Small intestine (tissue), 7 donors: ENCODE measurements around the gene MKS1. TPM values are rescaled to one million over a fixed set of nuclear protein-coding genes. Genes with fewer than 3 reads are reported as not detected.

Source experiments
- DNase-seq, 2 donors: peaks; one replicate each; pipeline versions ENCODE4 v3.0.0 to v3.0.0-alpha.2; 2013
- FAIRE-seq: peaks from 2 replicates; lab custom pipeline; 2012; peaks lifted over from hg19 to GRCh38; lab: Jason Lieb, UNC
- H3K27ac ChIP-seq, 3 donors: one replicate each; pipeline ENCODE4 v1.5.1; 2013; ENCODE audit warnings: low read length in 2 of 3, mild to moderate bottlenecking in 2 of 3, control low read depth in 1 of 3, inconsistent platforms in 1 of 3, low read depth in 1 of 3, moderate library complexity in 1 of 3
- H3K27me3 ChIP-seq, 3 donors: one replicate each; pipeline ENCODE4 v1.6.1; 2013; ENCODE audit warnings: low read length in 3 of 3, inconsistent platforms in 1 of 3; ENCODE audit not compliant: control insufficient read depth in 3 of 3, insufficient read depth in 3 of 3
- H3K36me3 ChIP-seq, 3 donors: one replicate each; pipeline ENCODE4 v1.6.1; 2013; ENCODE audit warnings: low read length in 3 of 3, inconsistent platforms in 1 of 3, low read depth in 1 of 3, mild to moderate bottlenecking in 1 of 3, moderate library complexity in 1 of 3; ENCODE audit not compliant: control insufficient read depth in 3 of 3, insufficient read depth in 2 of 3
- H3K4me1 ChIP-seq, 3 donors: one replicate each; pipeline ENCODE4 v1.6.1; 2013; ENCODE audit warnings: low read length in 2 of 3, inconsistent platforms in 1 of 3, low read depth in 1 of 3, mild to moderate bottlenecking in 1 of 3, moderate library complexity in 1 of 3; ENCODE audit not compliant: control insufficient read depth in 3 of 3, insufficient read depth in 2 of 3
- H3K4me3 ChIP-seq, 3 donors: one replicate each; pipeline ENCODE4 v1.5.1; 2013; ENCODE audit warnings: low read length in 3 of 3, control low read depth in 1 of 3, inconsistent platforms in 1 of 3, low read depth in 1 of 3, mild to moderate bottlenecking in 1 of 3, moderate library complexity in 1 of 3
- H3K9me3 ChIP-seq, 2 donors: one replicate each; pipeline ENCODE4 v1.6.1; 2013; ENCODE audit warnings: low read depth in 1 of 2, low read length in 1 of 2; ENCODE audit not compliant: control insufficient read depth in 2 of 2, insufficient read depth in 1 of 2
- WGBS, 3 donors: extraction: QIAGEN DNeasy Blood & Tissue Kit; methylation state at CpG; one replicate each; pipeline ENCODE4 v1.1.7; 2013; 5-methylcytosine and 5-hydroxymethylcytosine counted together
- polyA plus RNA-seq, 4 donors: library from polyadenylated mRNA; stranded (reverse) in 3 of 4; unstranded in 1 of 4; fragments of 200-250 nt in 3 of 4; fragments of 120-200 nt in 1 of 4; gene quantifications; one replicate each; pipeline versions ENCODE4 v1.2.1 to v1.2.3, GENCODE V29; 2013
- donor health status: healthy with polysubstance abuse.
- donor health status: control.
- donor health status: control.
- donor health status: Bipolar disorder and iron deficiency.
- donor health status: healthy.

MKS1 gene
- polyA plus RNA-seq, 4 donors, result 2.7 to 26.6 (median 9.2) TPM

- H3K27ac ChIP-seq, result no peak within 1 kb of the TSS
- no peaks in the 10 kb centered on the region for H3K9me3 ChIP-seq
- DNase-seq, result no peak
- WGBS, 3 donors, result 32 to 44% (median 40%) methylated on average over 6 of the region's 6 CpGs
- H3K36me3 ChIP-seq, result no peaks in the 10 kb centered on the region
- peaks cover 0 to 7% (median 0%) of the 10 kb centered on the region in 3 donors for H3K4me1 ChIP-seq
- peaks cover 0 to 12% (median 0%) of the 10 kb centered on the region in 3 donors for H3K27me3 ChIP-seq
- no peak for FAIRE-seq
- H3K4me3 ChIP-seq, result no peak within 1 kb of the TSS
Measured at GRCh38 chr17:58192612-58193011, 26.4 kb downstream of the MKS1 start, which contains the start of gene EPX. TSS of gene EPX (plus strand) at chr17:58192726. CDS start at chr17:58192847, 121 bp downstream.

DNA sequence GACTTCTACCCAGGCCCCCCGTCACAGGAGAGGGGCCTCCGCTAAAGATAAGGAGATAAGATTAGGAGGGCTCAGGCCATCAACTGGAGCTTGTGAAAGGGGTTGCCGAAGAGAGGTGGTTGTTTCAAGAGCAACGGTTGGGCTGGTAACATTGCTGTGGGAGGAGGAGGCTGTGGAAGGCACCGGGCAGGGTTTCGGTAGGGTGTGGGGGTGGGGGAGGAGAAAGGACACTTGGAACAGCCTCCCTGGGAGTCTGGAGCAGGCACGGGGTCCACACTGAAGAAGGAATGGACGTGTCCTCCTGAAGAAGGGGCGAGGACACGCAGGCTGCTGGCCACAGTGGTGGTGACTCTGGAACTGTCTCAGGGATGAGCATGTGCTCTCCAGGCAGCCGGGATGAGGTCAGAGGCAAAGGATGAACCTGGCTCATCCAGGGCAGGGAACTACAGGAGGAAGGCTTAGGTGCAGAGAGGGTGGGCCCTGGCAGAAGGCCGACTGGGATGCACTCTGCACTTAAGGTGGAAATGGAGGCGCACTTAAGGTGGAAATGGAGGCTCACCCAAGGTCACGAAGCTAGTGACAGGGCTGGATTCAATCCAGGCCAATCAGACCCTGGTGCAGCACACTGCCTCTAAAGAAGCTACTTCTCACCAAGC is 27.7 kb downstream of the MKS1 start:
- Histone ChIP-seq H3K36me3 (no peaks in the 10 kb centered on the region), H3K9me3 (no peaks in the 10 kb centered on the region), H3K4me3 (no peak overlapping the region), H3K27ac (no peak overlapping the region), H3K27me3 (peaks cover 0 to 12% (median 0%) of the 10 kb centered on the region in 3 donors), H3K4me1 (peaks cover 0 to 7% (median 0%) of the 10 kb centered on the region in 3 donors)
- DNase-seq (no peak), FAIRE-seq (no peak)
- WGBS, 3 donors, result 25 to 36% (median 36%) methylated on average over 14 of the region's 14 CpGs

DNA sequence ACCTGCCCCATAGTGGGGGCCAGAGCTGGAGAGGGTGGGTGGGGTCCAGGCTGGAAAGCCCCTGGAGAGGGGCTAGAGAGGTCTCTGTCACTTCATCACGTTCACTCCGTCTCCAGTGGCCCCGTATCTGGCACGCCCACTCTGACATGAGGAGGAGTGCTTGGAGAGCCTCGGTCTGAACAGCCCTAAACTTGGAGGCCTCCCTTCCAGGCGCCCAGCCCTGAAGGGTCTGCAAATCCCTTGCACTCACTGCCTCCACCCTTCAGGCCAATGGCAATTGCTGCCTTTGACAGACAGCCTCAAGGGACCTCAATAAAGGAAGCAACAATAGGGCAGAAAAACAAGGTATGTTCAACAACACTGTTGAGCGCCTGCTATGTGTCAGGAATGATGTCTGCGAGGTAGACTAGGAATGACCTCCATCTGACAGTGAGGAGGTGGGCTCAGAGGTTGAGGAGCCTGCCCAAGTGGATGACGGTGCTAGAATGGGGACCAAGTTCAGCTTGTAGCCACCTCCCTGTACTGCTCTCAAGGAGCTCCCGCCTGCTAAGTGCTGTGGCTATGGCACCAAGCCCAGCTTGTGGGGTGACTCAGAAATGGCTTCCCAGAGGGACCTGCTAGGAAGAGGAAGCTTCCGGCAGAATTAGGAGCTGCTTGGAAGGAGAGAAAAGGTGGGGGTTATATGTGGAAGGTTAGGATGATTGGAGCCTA is 29.5 kb downstream of the MKS1 start:
- Histone ChIP-seq H3K27me3 (peaks cover 0 to 12% (median 0%) of the 10 kb centered on the region in 3 donors), H3K27ac (no peak overlapping the region), H3K9me3 (no peaks in the 10 kb centered on the region), H3K36me3 (no peaks in the 10 kb centered on the region), H3K4me3 (no peak overlapping the region), H3K4me1 (peaks cover 0 to 14% (median 0%) of the 10 kb centered on the region in 3 donors)
- DNase-seq, result peak in 1 of 2 donors; percentile 31
- WGBS, 3 donors, result 46 to 62% (median 55%) methylated on average over 11 of the region's 11 CpGs
- FAIRE-seq, result no peak

DNA sequence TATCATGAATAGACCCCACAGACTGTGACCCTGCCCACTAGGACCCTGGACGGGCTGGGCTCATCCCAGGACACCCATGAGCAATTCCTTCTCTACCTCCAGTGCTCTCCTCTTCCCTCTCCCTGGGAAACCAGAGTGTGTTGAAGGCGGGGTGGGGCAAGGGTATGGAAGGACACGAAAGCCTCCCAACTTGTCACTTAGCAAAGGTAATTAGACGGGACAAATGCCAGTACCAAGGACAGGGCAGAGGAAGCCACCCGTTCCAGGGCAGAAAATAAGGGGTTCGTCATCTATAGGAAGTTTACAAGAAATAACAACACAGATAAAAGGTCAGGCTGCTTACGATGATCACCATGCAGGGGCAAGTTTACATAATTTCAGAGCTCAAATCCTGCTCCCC is 31.4 kb downstream of the MKS1 start:
- H3K27me3 ChIP-seq, result peaks cover 0 to 12% (median 0%) of the 10 kb centered on the region in 3 donors
- WGBS, 3 donors, result 15 to 40% (median 24%) methylated on average over 6 to 7 of the region's 7 CpGs
- FAIRE-seq, result no peak
- peaks cover 0 to 19% (median 0%) of the 10 kb centered on the region in 3 donors for H3K4me1 ChIP-seq
- no peaks in the 10 kb centered on the region for H3K36me3 ChIP-seq
- no peaks in the 10 kb centered on the region for H3K9me3 ChIP-seq
- no peak for DNase-seq
- no peak overlapping the region for H3K27ac ChIP-seq
- no peak overlapping the region for H3K4me3 ChIP-seq

DNA sequence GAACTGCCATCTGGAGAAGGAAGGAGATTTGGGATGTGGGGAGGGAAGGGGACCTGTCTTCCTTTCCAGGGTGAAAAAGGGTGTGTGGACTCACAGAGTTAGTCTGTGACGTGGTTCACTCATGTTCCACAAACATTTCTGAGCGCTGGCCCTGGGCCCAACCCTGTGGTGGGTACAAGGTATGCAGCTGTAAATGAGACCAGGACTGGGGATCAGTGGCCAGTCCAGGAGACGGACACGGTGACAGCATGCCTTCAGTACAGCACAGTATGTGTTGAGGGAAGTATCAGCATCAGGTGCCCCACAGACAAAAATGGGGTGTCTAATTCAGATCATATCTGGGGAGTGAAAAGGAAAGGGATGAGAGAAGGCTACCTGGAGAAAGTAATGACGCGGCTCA is 32.0 kb downstream of the MKS1 start:
- WGBS, 3 donors, result 85 to 89% (median 87%) methylated on average over 5 to 6 of the region's 6 CpGs
- DNase-seq, result no peak
- peaks cover 0 to 19% (median 0%) of the 10 kb centered on the region in 3 donors for H3K4me1 ChIP-seq
- H3K27ac ChIP-seq, result no peak overlapping the region
- no peak for FAIRE-seq
- H3K4me3 ChIP-seq, result no peak overlapping the region
- no peaks in the 10 kb centered on the region for H3K9me3 ChIP-seq
- H3K27me3 ChIP-seq, result peaks cover 0 to 12% (median 0%) of the 10 kb centered on the region in 3 donors
- no peaks in the 10 kb centered on the region for H3K36me3 ChIP-seq

- Histone ChIP-seq H3K4me3 (no peak overlapping the region), H3K4me1 (peaks cover 0 to 17% (median 0%) of the 10 kb centered on the region in 3 donors), H3K27me3 (peaks cover 0 to 12% (median 0%) of the 10 kb centered on the region in 3 donors), H3K27ac (no peak overlapping the region), H3K9me3 (no peaks in the 10 kb centered on the region), H3K36me3 (no peaks in the 10 kb centered on the region)
- 81 to 96% (median 85%) methylated on average over 4 of the region's 4 CpGs for WGBS, 3 donors
- no peak for DNase-seq
- FAIRE-seq, result no peak
Measured at GRCh38 chr17:58186591-58186990, 32.5 kb downstream of the MKS1 start.

DNA sequence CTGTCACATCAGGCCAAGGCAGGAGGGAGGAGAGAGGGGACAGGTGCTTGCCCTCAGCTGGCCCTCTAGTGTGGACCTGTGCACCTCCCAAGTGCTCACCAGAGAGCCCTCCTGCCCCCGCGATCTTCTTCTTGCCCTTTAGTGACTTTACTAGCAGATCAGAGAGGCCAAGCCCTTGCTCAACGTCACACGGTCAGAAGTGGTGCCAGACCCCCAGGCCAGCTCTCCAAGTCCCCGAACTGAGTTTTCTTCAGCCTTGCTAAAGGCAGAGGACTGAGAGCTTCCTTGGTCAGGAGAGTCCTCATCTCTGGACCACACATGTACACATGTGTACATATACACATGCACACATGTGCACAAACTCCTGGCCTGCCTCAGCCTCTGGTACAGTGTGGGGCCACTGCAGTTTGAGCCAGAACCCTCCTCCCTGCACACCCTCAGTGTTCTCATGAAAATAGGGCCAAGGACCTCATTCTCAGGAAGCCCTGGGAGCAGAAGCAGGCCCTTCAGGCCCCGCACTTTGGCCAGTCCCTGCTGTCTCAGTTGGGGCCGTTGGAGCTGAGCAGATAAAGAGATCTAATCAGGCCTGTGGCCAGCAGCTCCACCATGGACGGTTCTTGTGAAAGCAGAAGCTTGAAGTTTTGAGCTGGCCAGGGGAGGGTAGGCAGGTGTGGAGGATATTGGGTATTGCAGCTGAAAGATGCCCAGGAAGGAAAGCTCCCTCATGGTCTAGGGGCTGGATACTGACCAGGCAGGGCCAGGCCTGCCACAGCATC is 33.9 kb downstream of the MKS1 start:
- H3K36me3 ChIP-seq, result no peaks in the 10 kb centered on the region
- H3K27me3 ChIP-seq, result peaks cover 0 to 7% (median 0%) of the 10 kb centered on the region in 3 donors
- no peak overlapping the region for H3K27ac ChIP-seq
- no peak for DNase-seq
- WGBS, 3 donors, result 69 to 77% (median 70%) methylated on average over 6 to 8 of the region's 8 CpGs
- H3K4me3 ChIP-seq, result no peak overlapping the region
- peaks cover 0 to 14% (median 0%) of the 10 kb centered on the region in 3 donors for H3K4me1 ChIP-seq
- no peaks in the 10 kb centered on the region for H3K9me3 ChIP-seq
- FAIRE-seq, result no peak
